VCaP (cell line): ENCODE data around the gene CACNB2.

Experiments
- H3K27ac ChIP-seq: fragments of 450-650 bp; 2 replicates; pipeline ENCODE4 v1.5.1; 2017
- CTCF ChIP-seq: fragments of 450-650 bp; conservative IDR thresholded peaks from 2 replicates; pipeline ENCODE4 v1.5.1; 2017; ENCODE audit warnings: mild to moderate bottlenecking, moderate library complexity

Gene CACNB2

GRCh38 chr10:18268005-18268404 lies 127.8 kb downstream of the CACNB2 start:
- H3K27ac ChIP-seq: no peak overlapping the region
- TF ChIP-seq CTCF: no peak

- no peak overlapping the region for H3K27ac ChIP-seq
- TF ChIP-seq CTCF: no peak
These were observed 131.3 kb downstream of the CACNB2 start for GRCh38 chr10:18271491-18271890.

GRCh38 chr10:18273039-18273438 lies 132.8 kb downstream of the CACNB2 start:
- H3K27ac ChIP-seq: no peak overlapping the region

GRCh38 chr10:18278181-18278580 lies 138.0 kb downstream of the CACNB2 start:
- no peak overlapping the region for H3K27ac ChIP-seq
- no peak for TF ChIP-seq CTCF

More at GRCh38 chr10:18273039-18273438, 132.8 kb downstream of the CACNB2 start:
- no peak for TF ChIP-seq CTCF

GRCh38 chr10:18279173-18279572 lies 138.9 kb downstream of the CACNB2 start:
- H3K27ac ChIP-seq: no peak overlapping the region
- no peak for TF ChIP-seq CTCF

GRCh38 chr10:18282094-18282493 lies 141.9 kb downstream of the CACNB2 start:
- no peak overlapping the region for H3K27ac ChIP-seq
- no peak for TF ChIP-seq CTCF

- H3K27ac ChIP-seq: no peak overlapping the region
- TF ChIP-seq CTCF: no peak
These were observed 150.6 kb downstream of the CACNB2 start for GRCh38 chr10:18290651-18291313.
